Measurements from ENCODE around the gene ATP5PB.

- TF ChIP-seq CTCF (IDR thresholded peaks at IDR 0.05; ENCODE audit: low read depth, low read length, missing input control) (no peak), MAX (IDR thresholded peaks at IDR 0.05) (no peak)
Observed at GRCh38 chr1:111484391-111485026, 35.2 kb downstream of the ATP5PB start.
